Breast epithelium (tissue), 4 donors: ENCODE measurements around the gene VPS52. TPM values are rescaled to one million over a fixed set of nuclear protein-coding genes. Genes with fewer than 3 reads are reported as not detected.
A peak's percentile ranks its signal among the peaks of the same experiment; 100 is the strongest.

Source experiments
- DNase-seq, 2 donors: peaks; one replicate each; pipeline ENCODE4 v3.0.0-alpha.2; 2019; ENCODE audit warnings: low spot score in 2 of 2
- H3K27ac ChIP-seq, 2 donors: fragments of 200-600 bp; sonication (generic) in 1 of 2; one replicate each; pipeline ENCODE4 v1.5.1; 2016 to 2019; ENCODE audit warnings: mild to moderate bottlenecking in 1 of 2
- H3K27me3 ChIP-seq, 2 donors: fragments of 200-600 bp; sonication (generic) in 1 of 2; one replicate each; pipeline versions ENCODE4 v1.5.1 to v1.6.0; 2017 to 2019; ENCODE audit warnings: control low read depth in 1 of 2, mild to moderate bottlenecking in 1 of 2
- H3K36me3 ChIP-seq: fragments of 200-600 bp; one replicate; pipeline ENCODE4 v1.5.1; 2019
- H3K4me1 ChIP-seq, 2 donors: fragments of 200-600 bp; sonication (generic); one replicate each; pipeline ENCODE4 v1.5.1; 2016 to 2019; ENCODE audit warnings: control low read depth in 1 of 2
- H3K4me3 ChIP-seq, 3 donors: fragments of 200-600 bp; sonication (generic); 1 replicate in 2 of 3; 2 replicates in 1 of 3; pipeline ENCODE4 v1.5.1; 2016 to 2019; ENCODE audit warnings: mild to moderate bottlenecking in 3 of 3, moderate library complexity in 2 of 3
- H3K9me3 ChIP-seq, 2 donors: fragments of 200-600 bp; sonication (generic) in 1 of 2; one replicate each; pipeline ENCODE4 v1.5.1; 2016 to 2019; ENCODE audit warnings: control low read depth in 1 of 2
- POLR2A ChIP-seq: fragments of 450-650 bp; IDR thresholded peaks from one replicate; pipeline ENCODE4 v1.6.1; 2016; ENCODE audit warnings: antibody characterized with exemption, mild to moderate bottlenecking, moderate library complexity
- POLR2AphosphoS5 ChIP-seq, 3 donors: sonication (generic); formaldehyde crosslinking; IDR thresholded peaks; one replicate each; pipeline ENCODE4 v1.6.1; 2017; ENCODE audit warnings: antibody characterized with exemption in 3 of 3
- intact Hi-C: fragments of 100-400 bp; cut with DNase I; formaldehyde crosslinking; loops from one replicate; pipeline ENCODE4 v1.15.1; 2023; ENCODE audit warnings: low total_unique reads
- total RNA-seq, 3 donors: library from RNA; depleted of rRNA; stranded (reverse); fragments of >200 nt; gene quantifications; one replicate each; pipeline ENCODE4 v1.1.0, GENCODE V29; 2016
- TF ChIP-seq, protein P1 (sequence below), 3 donors: fragments of 450-650 bp; IDR thresholded peaks; one replicate each; pipeline ENCODE4 v1.5.1; 2016 to 2017; ENCODE audit warnings: antibody characterized with exemption in 3 of 3, mild to moderate bottlenecking in 3 of 3, moderate library complexity in 3 of 3

Gene VPS52
- total RNA-seq, 3 donors from 2014 or later: 29.4 to 55.6 (median 44.2) TPM

DNA sequence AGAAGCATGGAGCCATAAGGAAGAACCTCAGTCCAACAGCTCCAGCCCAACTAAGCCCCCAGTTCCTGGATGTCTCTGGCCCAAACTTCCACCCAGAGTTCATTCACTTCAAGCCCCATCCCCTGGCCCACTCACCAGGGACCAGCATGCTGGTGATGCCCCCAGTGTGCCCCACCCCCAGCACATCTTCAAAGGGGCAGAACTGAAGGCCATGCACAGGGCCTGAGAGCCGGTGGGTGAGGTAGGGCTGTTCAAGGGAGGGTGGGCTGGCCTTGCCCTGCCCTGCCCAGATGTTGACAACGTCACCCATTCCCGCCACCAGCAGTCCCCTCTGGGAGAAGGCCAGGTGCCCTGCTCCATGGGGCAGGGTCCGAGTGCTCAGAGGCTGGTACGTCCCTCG, 8.9 kb upstream of the VPS52 start:
- Histone ChIP-seq H3K27me3 (no peaks in the 10 kb centered on the region), H3K27ac (no peak overlapping the region), H3K9me3 (no peaks in the 10 kb centered on the region), H3K4me1 (peaks cover 0 to 11% of the 10 kb centered on the region in 2 donors), H3K4me3 (no peak overlapping the region), H3K36me3 (no peaks in the 10 kb centered on the region)
- no peak for DNase-seq
- intact Hi-C loops: no loop called here
- TF ChIP-seq POLR2AphosphoS5 (IDR thresholded peaks at IDR 0.05): no peak
- TF ChIP-seq, protein P1, sequence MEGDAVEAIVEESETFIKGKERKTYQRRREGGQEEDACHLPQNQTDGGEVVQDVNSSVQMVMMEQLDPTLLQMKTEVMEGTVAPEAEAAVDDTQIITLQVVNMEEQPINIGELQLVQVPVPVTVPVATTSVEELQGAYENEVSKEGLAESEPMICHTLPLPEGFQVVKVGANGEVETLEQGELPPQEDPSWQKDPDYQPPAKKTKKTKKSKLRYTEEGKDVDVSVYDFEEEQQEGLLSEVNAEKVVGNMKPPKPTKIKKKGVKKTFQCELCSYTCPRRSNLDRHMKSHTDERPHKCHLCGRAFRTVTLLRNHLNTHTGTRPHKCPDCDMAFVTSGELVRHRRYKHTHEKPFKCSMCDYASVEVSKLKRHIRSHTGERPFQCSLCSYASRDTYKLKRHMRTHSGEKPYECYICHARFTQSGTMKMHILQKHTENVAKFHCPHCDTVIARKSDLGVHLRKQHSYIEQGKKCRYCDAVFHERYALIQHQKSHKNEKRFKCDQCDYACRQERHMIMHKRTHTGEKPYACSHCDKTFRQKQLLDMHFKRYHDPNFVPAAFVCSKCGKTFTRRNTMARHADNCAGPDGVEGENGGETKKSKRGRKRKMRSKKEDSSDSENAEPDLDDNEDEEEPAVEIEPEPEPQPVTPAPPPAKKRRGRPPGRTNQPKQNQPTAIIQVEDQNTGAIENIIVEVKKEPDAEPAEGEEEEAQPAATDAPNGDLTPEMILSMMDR (IDR thresholded peaks at IDR 0.05): no peak
- no peak for TF ChIP-seq POLR2A

DNA sequence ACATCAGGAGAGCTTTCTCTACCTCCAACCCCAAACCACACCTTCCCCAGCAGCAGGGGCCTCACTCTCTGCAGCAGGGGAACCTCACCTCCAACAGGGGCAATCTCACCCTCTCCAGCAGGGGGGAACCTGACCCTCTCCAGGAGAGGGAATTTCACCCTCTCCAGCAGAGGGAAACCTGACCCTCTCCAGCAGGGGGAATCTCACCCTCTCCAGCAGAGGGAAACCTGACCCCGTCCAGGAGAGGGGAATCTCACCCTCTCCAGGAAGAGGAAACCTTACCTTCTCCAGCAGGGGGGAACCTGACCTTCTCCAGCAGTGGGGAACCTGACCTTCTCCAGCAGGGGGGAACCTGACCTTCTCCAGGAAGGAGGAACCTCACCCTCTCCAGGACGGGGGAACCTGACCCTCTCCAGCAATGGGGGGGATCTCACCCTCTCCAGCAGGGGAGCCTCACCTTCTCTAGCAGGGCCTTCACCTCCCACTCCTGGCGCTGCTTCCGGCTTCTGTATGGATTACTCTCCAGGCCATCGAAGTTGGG, 8.4 kb upstream of the VPS52 start:
- Histone ChIP-seq H3K4me3 (no peak overlapping the region), H3K27ac (no peak overlapping the region), H3K36me3 (no peaks in the 10 kb centered on the region), H3K4me1 (peaks cover 0 to 16% of the 10 kb centered on the region in 2 donors), H3K9me3 (no peaks in the 10 kb centered on the region), H3K27me3 (no peaks in the 10 kb centered on the region)
- intact Hi-C loops: no loop called here
- TF ChIP-seq, protein P1 (IDR thresholded peaks at IDR 0.05): peak in 2 of 3 donors; percentile 37 to 39
- no peak for TF ChIP-seq POLR2A
- TF ChIP-seq POLR2AphosphoS5 (IDR thresholded peaks at IDR 0.05): no peak
- DNase-seq: no peak

DNA sequence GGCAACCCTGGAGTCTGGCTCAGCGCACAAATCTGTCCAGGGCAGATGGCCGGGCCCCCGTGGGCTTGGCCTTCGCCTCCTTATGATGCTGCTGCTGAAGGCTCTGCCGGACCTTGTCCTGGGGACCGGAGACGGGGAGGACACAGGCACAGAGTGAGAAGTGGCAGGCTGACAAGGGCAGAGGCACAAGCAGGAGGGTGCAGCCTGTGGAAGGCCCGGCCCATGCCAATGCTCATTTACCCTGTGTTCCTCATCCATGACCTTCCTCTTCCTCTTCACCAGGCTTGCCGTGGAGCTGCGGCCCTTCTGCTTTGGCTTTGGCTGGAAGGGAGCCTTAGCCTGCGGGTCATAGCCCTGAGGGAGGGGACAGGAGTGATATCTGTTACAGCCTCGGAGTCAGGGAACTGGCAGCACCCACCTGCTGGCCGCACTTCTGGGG, 7.6 kb upstream of the VPS52 start:
- intact Hi-C loops: no loop called here

DNA sequence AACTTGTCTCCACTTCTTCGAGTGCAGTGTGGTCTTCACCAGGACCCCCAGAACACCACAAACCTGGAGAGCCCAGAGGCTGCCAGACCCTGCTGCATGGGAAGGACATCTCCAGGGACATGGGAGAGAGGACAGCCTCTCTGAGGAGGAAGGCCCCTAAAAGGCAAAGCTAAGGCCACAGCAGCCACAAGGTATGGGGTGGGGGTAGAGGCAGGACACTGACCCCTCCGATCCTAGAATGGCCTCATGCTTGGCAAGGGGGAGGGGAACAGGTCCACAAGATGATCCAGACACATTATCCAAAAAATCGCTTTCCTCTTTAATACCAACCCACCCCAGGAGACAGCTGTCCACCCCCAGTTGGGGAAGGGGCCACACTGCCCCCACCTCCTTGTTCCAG, 7.1 kb upstream of the VPS52 start:
- Histone ChIP-seq H3K9me3 (no peaks in the 10 kb centered on the region), H3K36me3 (no peaks in the 10 kb centered on the region), H3K27me3 (no peaks in the 10 kb centered on the region), H3K4me3 (no peak overlapping the region), H3K4me1 (peaks cover 0 to 26% of the 10 kb centered on the region in 2 donors), H3K27ac (no peak overlapping the region)
- DNase-seq: no peak
- TF ChIP-seq POLR2A: no peak
- intact Hi-C loops: no loop called here

More for the DNA sequence above, 7.6 kb upstream of the VPS52 start:
- Histone ChIP-seq H3K9me3 (no peaks in the 10 kb centered on the region), H3K36me3 (no peaks in the 10 kb centered on the region), H3K27me3 (no peaks in the 10 kb centered on the region), H3K4me3 (no peak overlapping the region), H3K27ac (no peak overlapping the region), H3K4me1 (peaks cover 0 to 22% of the 10 kb centered on the region in 2 donors)
- TF ChIP-seq, protein P1 (IDR thresholded peaks at IDR 0.05): no peak
- TF ChIP-seq POLR2A (no peak), POLR2AphosphoS5 (IDR thresholded peaks at IDR 0.05) (no peak)
- DNase-seq: no peak

DNA sequence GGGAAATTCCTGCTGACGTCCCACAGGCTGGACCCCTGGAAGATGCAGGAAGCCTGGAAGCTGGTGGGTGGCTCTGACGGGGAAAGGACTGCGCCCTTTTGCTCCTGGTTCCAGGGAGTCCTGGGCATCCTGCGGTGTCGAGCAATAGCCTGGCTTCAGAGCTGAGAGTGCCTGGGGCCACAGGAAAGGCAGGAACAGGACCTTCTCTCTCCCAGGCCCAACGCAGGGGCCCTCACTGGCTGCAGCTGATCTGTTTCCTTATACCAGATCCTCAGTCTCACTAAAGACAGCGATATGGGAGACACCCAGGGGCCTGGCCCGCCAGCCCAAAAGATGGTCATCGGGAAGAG, 6.7 kb upstream of the VPS52 start:
- Histone ChIP-seq H3K36me3 (no peaks in the 10 kb centered on the region), H3K27ac (peak overlapping the region; percentile 85 to 86), H3K9me3 (no peaks in the 10 kb centered on the region), H3K4me1 (peaks cover 0 to 29% of the 10 kb centered on the region in 2 donors), H3K4me3 (no peak overlapping the region), H3K27me3 (no peaks in the 10 kb centered on the region)
- TF ChIP-seq POLR2A (no peak), POLR2AphosphoS5 (IDR thresholded peaks at IDR 0.05) (no peak)
- TF ChIP-seq, protein P1 (IDR thresholded peaks at IDR 0.05): no peak
- intact Hi-C loops: no loop called here
- DNase-seq: no peak
